Right lobe of liver (tissue), 4 donors: ENCODE results near the gene ANKRD18B.

ENCODE experiments used
- POLR2A ChIP-seq: fragments of 450-650 bp; IDR thresholded peaks from one replicate; pipeline ENCODE4 v1.6.1; 2017; ENCODE audit warnings: antibody characterized with exemption, mild to moderate bottlenecking
- TF ChIP-seq, protein P1 (sequence below), 4 donors: fragments of 200-600 bp in 3 of 4; fragments of 450-650 bp in 1 of 4; IDR thresholded peaks; one replicate each; pipeline versions ENCODE4 v1.5.1 to v1.8.0; 2016 to 2022; ENCODE audit warnings: antibody characterized with exemption in 4 of 4, mild to moderate bottlenecking in 2 of 4
- donor health status: DM: no; HTN: no; CAD: no.
- donor health status: DM: no; HTN: no; CAD: no.
- donor health status: DM: no; HTN: yes; CAD: no.

- TF ChIP-seq, protein P1, sequence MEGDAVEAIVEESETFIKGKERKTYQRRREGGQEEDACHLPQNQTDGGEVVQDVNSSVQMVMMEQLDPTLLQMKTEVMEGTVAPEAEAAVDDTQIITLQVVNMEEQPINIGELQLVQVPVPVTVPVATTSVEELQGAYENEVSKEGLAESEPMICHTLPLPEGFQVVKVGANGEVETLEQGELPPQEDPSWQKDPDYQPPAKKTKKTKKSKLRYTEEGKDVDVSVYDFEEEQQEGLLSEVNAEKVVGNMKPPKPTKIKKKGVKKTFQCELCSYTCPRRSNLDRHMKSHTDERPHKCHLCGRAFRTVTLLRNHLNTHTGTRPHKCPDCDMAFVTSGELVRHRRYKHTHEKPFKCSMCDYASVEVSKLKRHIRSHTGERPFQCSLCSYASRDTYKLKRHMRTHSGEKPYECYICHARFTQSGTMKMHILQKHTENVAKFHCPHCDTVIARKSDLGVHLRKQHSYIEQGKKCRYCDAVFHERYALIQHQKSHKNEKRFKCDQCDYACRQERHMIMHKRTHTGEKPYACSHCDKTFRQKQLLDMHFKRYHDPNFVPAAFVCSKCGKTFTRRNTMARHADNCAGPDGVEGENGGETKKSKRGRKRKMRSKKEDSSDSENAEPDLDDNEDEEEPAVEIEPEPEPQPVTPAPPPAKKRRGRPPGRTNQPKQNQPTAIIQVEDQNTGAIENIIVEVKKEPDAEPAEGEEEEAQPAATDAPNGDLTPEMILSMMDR (IDR thresholded peaks at IDR 0.05), result no peak
- no peak for TF ChIP-seq POLR2A
These were observed 43.9 kb upstream of the ANKRD18B start for GRCh38 chr9:33480106-33480505.
